AG09319 (cell line): ENCODE results near the gene AHSG.

Source experiments
- DNase-seq: peaks from one replicate; pipeline ENCODE4 v3.0.0-alpha.2; 2010; ENCODE audit warnings: low read depth; ENCODE audit errors: extremely low read depth
- CTCF ChIP-seq: IDR thresholded peaks from 2 replicates; pipeline ENCODE4 v1.5.1; 2011; ENCODE audit warnings: low read depth, mild to moderate bottlenecking, inconsistent platforms, low read length, moderate library complexity

Gene AHSG

GRCh38 chr3:186619787-186620212, 6.9 kb downstream of the AHSG start:
- TF ChIP-seq CTCF, result no peak

GRCh38 chr3:186620213-186621092, 7.6 kb downstream of the AHSG start:
- no peak for TF ChIP-seq CTCF
- no peak for DNase-seq

More at GRCh38 chr3:186619787-186620212, 6.9 kb downstream of the AHSG start:
- no peak for DNase-seq

GRCh38 chr3:186621894-186622650, 9.2 kb downstream of the AHSG start:
- no peak for TF ChIP-seq CTCF
- no peak for DNase-seq

- no peak for TF ChIP-seq CTCF
- DNase-seq, result no peak
Observed at GRCh38 chr3:186622651-186623310, 9.9 kb downstream of the AHSG start.

GRCh38 chr3:186624598-186624997, 11.7 kb downstream of the AHSG start:
- DNase-seq, result no peak
- TF ChIP-seq CTCF, result no peak

GRCh38 chr3:186625600-186626042, 12.8 kb downstream of the AHSG start:
- no peak for DNase-seq
- no peak for TF ChIP-seq CTCF
